Neural progenitor cell (in vitro differentiated cells): Measurements from ENCODE around the gene MTHFR. TPM values are rescaled to one million over a fixed set of nuclear protein-coding genes. Genes with fewer than 3 reads are reported as not detected.
"Not testable (repeated sequence)": the region's sequence is repeated elsewhere in the genome, so short reads cannot be mapped to it uniquely, and the experiment has no call there.

Experiments used
- DNase-seq: peaks from one replicate; pipeline ENCODE4 v3.0.0-alpha.2; 2016; ENCODE audit warnings: low spot score
- H2AFZ ChIP-seq: fragments of 200-600 bp; sonication (generic); replicated peaks from 2 replicates; pipeline ENCODE4 v1.6.1; 2016; ENCODE audit warnings: antibody characterized with exemption
- H3F3A ChIP-seq: fragments of 200-600 bp; sonication (generic); 2 replicates; pipeline ENCODE4 v1.6.1; 2016; ENCODE audit warnings: antibody characterized with exemption, low read depth
- H3K27ac ChIP-seq: fragments of 200-600 bp; sonication (generic); 2 replicates; pipeline ENCODE4 v1.5.1; 2016; ENCODE audit warnings: mild to moderate bottlenecking
- H3K27me3 ChIP-seq: fragments of 200-600 bp; sonication (generic); 2 replicates; pipeline ENCODE4 v1.6.1; 2016; ENCODE audit warnings: mild to moderate bottlenecking, moderate library complexity
- H3K36me3 ChIP-seq: fragments of 200-600 bp; sonication (generic); 2 replicates; pipeline ENCODE4 v1.5.1; 2016
- H3K4me1 ChIP-seq: fragments of 200-600 bp; sonication (generic); 2 replicates; pipeline ENCODE4 v1.6.1; 2016; ENCODE audit warnings: mixed run types
- H3K4me2 ChIP-seq: fragments of 200-600 bp; sonication (generic); 2 replicates; pipeline ENCODE4 v1.6.1; 2016
- H3K4me3 ChIP-seq: fragments of 200-600 bp; sonication (generic); 2 replicates; pipeline ENCODE4 v1.5.1; 2016
- H3K79me2 ChIP-seq: fragments of 200-600 bp; sonication (generic); 2 replicates; pipeline ENCODE4 v1.6.1; 2016; ENCODE audit warnings: low read depth
- H3K9ac ChIP-seq: fragments of 200-600 bp; sonication (generic); 2 replicates; pipeline ENCODE4 v1.6.1; 2016
- H3K9me3 ChIP-seq: fragments of 200-600 bp; sonication (generic); 2 replicates; pipeline ENCODE4 v1.5.1; 2016; ENCODE audit warnings: low read depth
- H4K20me1 ChIP-seq: fragments of 200-600 bp; sonication (generic); 2 replicates; pipeline ENCODE4 v1.6.1; 2016; ENCODE audit warnings: low read depth
- H3K27ac Mint-ChIP-seq: 3 replicates; pipeline ENCODE4 v1.8.0; 2021; ENCODE audit warnings: mixed read lengths
- H3K27me3 Mint-ChIP-seq: 2 replicates; pipeline ENCODE4 v1.8.0; 2022; ENCODE audit warnings: low read depth, mild to moderate bottlenecking, inconsistent platforms, moderate library complexity, mixed read lengths; ENCODE audit not compliant: insufficient read depth
- H3K36me3 Mint-ChIP-seq: 3 replicates; pipeline ENCODE4 v1.8.0; 2021; ENCODE audit warnings: mixed read lengths
- H3K4me1 Mint-ChIP-seq: 3 replicates; pipeline ENCODE4 v1.8.0; 2021; ENCODE audit warnings: mixed read lengths
- H3K4me3 Mint-ChIP-seq: 3 replicates; pipeline ENCODE4 v1.8.0; 2021; ENCODE audit warnings: mild to moderate bottlenecking, moderate library complexity, mixed read lengths
- H3K9me3 Mint-ChIP-seq: 3 replicates; pipeline ENCODE4 v1.8.0; 2020; ENCODE audit warnings: mixed read lengths
- CTCF ChIP-seq: fragments of 200-600 bp; sonication (generic); IDR thresholded peaks from 2 replicates; pipeline ENCODE4 v1.5.1; 2017; ENCODE audit warnings: antibody characterized with exemption, mild to moderate bottlenecking
- EZH2 ChIP-seq: fragments of 200-600 bp; sonication (generic); IDR thresholded peaks from 2 replicates; pipeline ENCODE4 v1.6.1; 2017; ENCODE audit warnings: antibody characterized with exemption, mild to moderate bottlenecking, moderate library complexity
- EZH2phosphoT487 ChIP-seq: fragments of 200-600 bp; sonication (generic); IDR thresholded peaks from 2 replicates; pipeline ENCODE4 v1.6.1; 2017; ENCODE audit warnings: antibody characterized with exemption
- total RNA-seq: library from RNA; depleted of rRNA; stranded (reverse); fragments of >200 nt; gene quantifications from 2 replicates; pipeline ENCODE4 v1.2.3, GENCODE V29; 2015; ENCODE audit warnings: low replicate concordance

Gene MTHFR
- total RNA-seq, 1 donor from 2014 or later, result 7.0 TPM

- peak overlapping the region; percentile 96 for H3K4me3 Mint-ChIP-seq
- Histone ChIP-seq H3K27ac (peak overlapping the region; percentile 87), H3K4me3 (peak overlapping the region; percentile 78), H3K4me1 (peaks cover 40% of the 10 kb centered on the region), H3K27me3 (no peaks in the 10 kb centered on the region), H3K79me2 (peaks cover 53% of the 10 kb centered on the region), H4K20me1 (peaks cover 39% of the 10 kb centered on the region), H3K4me2 (peak overlapping the region; percentile 98), H3K9me3 (no peaks in the 10 kb centered on the region), H3K36me3 (peaks cover 5% of the 10 kb centered on the region), H2AFZ (peak overlapping the region; percentile 51), H3K9ac (peak overlapping the region; percentile 74), H3F3A (peaks cover 38% of the 10 kb centered on the region)
- no peak for DNase-seq
- H3K9me3 Mint-ChIP-seq, result no peaks in the 10 kb centered on the region
- peaks cover 6% of the 10 kb centered on the region for H3K36me3 Mint-ChIP-seq
- no peaks in the 10 kb centered on the region for H3K27me3 Mint-ChIP-seq
- TF ChIP-seq EZH2phosphoT487, result no peak
- TF ChIP-seq EZH2, result no peak
- TF ChIP-seq CTCF, result no peak
- peaks cover 57% of the 10 kb centered on the region for H3K4me1 Mint-ChIP-seq
- peak overlapping the region; percentile 90 for H3K27ac Mint-ChIP-seq
These were observed 658 bp upstream of the MTHFR start for GRCh38 chr1:11806307-11806936.

- peaks cover 40% of the 10 kb centered on the region for H3K4me1 ChIP-seq
- Mint-ChIP-seq H3K9me3 (no peaks in the 10 kb centered on the region), H3K4me1 (peaks cover 60% of the 10 kb centered on the region), H3K36me3 (peaks cover 12% of the 10 kb centered on the region), H3K27ac (no peak overlapping the region), H3K4me3 (peak overlapping the region; percentile 96), H3K27me3 (peaks cover 2% of the 10 kb centered on the region)
- peak overlapping the region; percentile 49 for H3K9ac ChIP-seq
- peak overlapping the region; percentile 40 for H3K27ac ChIP-seq
- TF ChIP-seq EZH2phosphoT487 (no peak), CTCF (no peak), EZH2 (no peak)
- peak overlapping the region; percentile 88 for H3K4me2 ChIP-seq
- DNase-seq, result peak; percentile 28
- H3K79me2 ChIP-seq, result peaks cover 49% of the 10 kb centered on the region
- peak overlapping the region; percentile 78 for H3K4me3 ChIP-seq
- peaks cover 5% of the 10 kb centered on the region for H3K36me3 ChIP-seq
- H2AFZ ChIP-seq, result peak overlapping the region; percentile 85
- no peaks in the 10 kb centered on the region for H3K27me3 ChIP-seq
- H3K9me3 ChIP-seq, result no peaks in the 10 kb centered on the region
- H4K20me1 ChIP-seq, result peaks cover 30% of the 10 kb centered on the region
- H3F3A ChIP-seq, result peaks cover 38% of the 10 kb centered on the region
These were observed 920 bp downstream of the MTHFR start for GRCh38 chr1:11804666-11805421.

- DNase-seq, H3K9ac ChIP-seq, H2AFZ ChIP-seq, H3K9me3 ChIP-seq, H3K27me3 Mint-ChIP-seq, H3K27me3 ChIP-seq, H3K36me3 ChIP-seq, H3K9me3 Mint-ChIP-seq, H3K27ac ChIP-seq: not testable (repeated sequence)
- peaks cover 27% of the 10 kb centered on the region for H4K20me1 ChIP-seq
- H3K36me3 Mint-ChIP-seq, result peaks cover 12% of the 10 kb centered on the region
- peak overlapping the region; percentile 96 for H3K4me3 Mint-ChIP-seq
- H3K4me1 Mint-ChIP-seq, result peaks cover 60% of the 10 kb centered on the region
- H3K4me2 ChIP-seq, result peak overlapping the region; percentile 88
- H3K27ac Mint-ChIP-seq, result peak overlapping the region; percentile 92
- H3K4me1 ChIP-seq, result peaks cover 40% of the 10 kb centered on the region
- peaks cover 38% of the 10 kb centered on the region for H3F3A ChIP-seq
- peaks cover 41% of the 10 kb centered on the region for H3K79me2 ChIP-seq
- H3K4me3 ChIP-seq, result peak overlapping the region; percentile 78
These were observed 1.7 kb downstream of the MTHFR start for GRCh38 chr1:11803924-11804665.
